ENCODE results near the gene ANKH.

Gene ANKH

DNA sequence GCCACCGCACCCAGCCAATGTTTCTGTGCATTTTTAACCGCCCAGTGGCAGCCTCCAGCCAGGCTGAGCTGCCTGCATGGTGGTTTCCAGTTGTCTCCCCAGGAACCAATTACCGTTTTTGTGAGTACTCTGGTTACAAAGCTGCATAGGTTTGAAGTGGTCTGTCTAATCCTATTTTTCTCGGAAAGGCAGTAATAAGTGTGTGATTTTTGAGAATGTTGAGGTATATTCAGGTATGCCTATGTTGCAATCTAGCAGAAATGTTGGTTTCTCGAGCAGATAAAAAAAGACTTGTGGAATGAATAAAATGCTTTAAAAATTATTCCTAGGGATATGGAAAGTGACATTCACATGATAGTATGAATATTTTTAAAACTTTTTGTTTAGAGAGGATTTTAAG, 41.5 kb upstream of the ANKH start:
- Histone ChIP-seq H3K27ac (ENCODE audit: low read depth, low read length) (no peak overlapping the region), H3K27me3 (ENCODE audit: control insufficient read depth, low read length) (peaks cover 5% of the 10 kb centered on the region), H3K4me2 (ENCODE audit: low read length) (no peak overlapping the region), H4K20me1 (ENCODE audit: control insufficient read depth, insufficient read depth, low read depth, low read length) (no peaks in the 10 kb centered on the region), H3F3A (ENCODE audit: control insufficient read depth, insufficient read depth) (no peaks in the 10 kb centered on the region), H3K9me2 (replicated peaks; ENCODE audit: control insufficient read depth, low read length) (no peaks in the 10 kb centered on the region), H3K36me3 (ENCODE audit: control insufficient read depth, low read length) (no peaks in the 10 kb centered on the region), H3K79me2 (ENCODE audit: control insufficient read depth, low read length) (no peaks in the 10 kb centered on the region), H3K4me3 (ENCODE audit: low read length) (no peak overlapping the region), H3K9me3 (ENCODE audit: control insufficient read depth, insufficient read depth, low read length) (no peaks in the 10 kb centered on the region), H3K4me1 (ENCODE audit: control insufficient read depth, low read length) (no peaks in the 10 kb centered on the region)
- no peak for TF ChIP-seq EZH2phosphoT487 (IDR thresholded peaks at IDR 0.05; ENCODE audit: borderline replicate concordance, low read length)
- TF ChIP-seq, protein P1, sequence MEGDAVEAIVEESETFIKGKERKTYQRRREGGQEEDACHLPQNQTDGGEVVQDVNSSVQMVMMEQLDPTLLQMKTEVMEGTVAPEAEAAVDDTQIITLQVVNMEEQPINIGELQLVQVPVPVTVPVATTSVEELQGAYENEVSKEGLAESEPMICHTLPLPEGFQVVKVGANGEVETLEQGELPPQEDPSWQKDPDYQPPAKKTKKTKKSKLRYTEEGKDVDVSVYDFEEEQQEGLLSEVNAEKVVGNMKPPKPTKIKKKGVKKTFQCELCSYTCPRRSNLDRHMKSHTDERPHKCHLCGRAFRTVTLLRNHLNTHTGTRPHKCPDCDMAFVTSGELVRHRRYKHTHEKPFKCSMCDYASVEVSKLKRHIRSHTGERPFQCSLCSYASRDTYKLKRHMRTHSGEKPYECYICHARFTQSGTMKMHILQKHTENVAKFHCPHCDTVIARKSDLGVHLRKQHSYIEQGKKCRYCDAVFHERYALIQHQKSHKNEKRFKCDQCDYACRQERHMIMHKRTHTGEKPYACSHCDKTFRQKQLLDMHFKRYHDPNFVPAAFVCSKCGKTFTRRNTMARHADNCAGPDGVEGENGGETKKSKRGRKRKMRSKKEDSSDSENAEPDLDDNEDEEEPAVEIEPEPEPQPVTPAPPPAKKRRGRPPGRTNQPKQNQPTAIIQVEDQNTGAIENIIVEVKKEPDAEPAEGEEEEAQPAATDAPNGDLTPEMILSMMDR (IDR thresholded peaks at IDR 0.05; ENCODE audit: low read depth, low read length, poor library complexity, severe bottlenecking) = no peak

GRCh38 chr5:14912206-14912605, 40.6 kb upstream of the ANKH start:
- H3F3A ChIP-seq (ENCODE audit: control insufficient read depth, insufficient read depth) = no peaks in the 10 kb centered on the region
- no peaks in the 10 kb centered on the region for H3K4me1 ChIP-seq (ENCODE audit: control insufficient read depth, low read length)
- no peaks in the 10 kb centered on the region for H3K9me3 ChIP-seq (ENCODE audit: control insufficient read depth, insufficient read depth, low read length)
- H3K36me3 ChIP-seq (ENCODE audit: control insufficient read depth, low read length) = no peaks in the 10 kb centered on the region
- no peaks in the 10 kb centered on the region for H3K79me2 ChIP-seq (ENCODE audit: control insufficient read depth, low read length)
- H3K27ac ChIP-seq (ENCODE audit: low read depth, low read length) = no peak overlapping the region
- peaks cover 5% of the 10 kb centered on the region for H3K27me3 ChIP-seq (ENCODE audit: control insufficient read depth, low read length)
- TF ChIP-seq, protein P1 (IDR thresholded peaks at IDR 0.05; ENCODE audit: low read depth, low read length, poor library complexity, severe bottlenecking) = no peak
- no peak for TF ChIP-seq EZH2phosphoT487 (IDR thresholded peaks at IDR 0.05; ENCODE audit: borderline replicate concordance, low read length)
- no peaks in the 10 kb centered on the region for H4K20me1 ChIP-seq (ENCODE audit: control insufficient read depth, insufficient read depth, low read depth, low read length)
- H3K4me3 ChIP-seq (ENCODE audit: low read length) = no peak overlapping the region
- no peak overlapping the region for H3K4me2 ChIP-seq (ENCODE audit: low read length)
- no peaks in the 10 kb centered on the region for H3K9me2 ChIP-seq (replicated peaks; ENCODE audit: control insufficient read depth, low read length)

DNA sequence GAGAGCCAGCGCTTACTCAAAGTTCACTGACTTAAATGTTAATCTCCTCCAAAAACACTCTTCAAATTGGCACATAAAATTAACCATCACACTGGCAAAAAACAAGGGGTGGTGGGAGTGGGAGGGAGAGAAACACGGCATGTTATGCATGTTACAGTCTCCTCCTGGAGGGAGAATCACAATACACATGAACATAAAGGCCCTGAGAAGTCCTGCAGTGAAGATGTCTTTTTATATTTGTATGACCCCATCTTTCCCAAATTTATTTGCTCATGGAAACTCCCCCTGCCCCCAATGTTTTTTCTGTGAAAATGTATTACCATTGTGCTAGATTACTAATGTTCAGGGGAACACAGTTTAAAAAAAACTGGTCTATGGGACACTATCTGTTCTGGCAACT, 37.8 kb upstream of the ANKH start:
- H3K4me1 ChIP-seq (ENCODE audit: control insufficient read depth, low read length) = peaks cover 3% of the 10 kb centered on the region
- H3K27ac ChIP-seq (ENCODE audit: low read depth, low read length) = no peak overlapping the region
- H3K27me3 ChIP-seq (ENCODE audit: control insufficient read depth, low read length) = peaks cover 7% of the 10 kb centered on the region
- H3K79me2 ChIP-seq (ENCODE audit: control insufficient read depth, low read length) = no peaks in the 10 kb centered on the region
- H3K4me2 ChIP-seq (ENCODE audit: low read length) = no peak overlapping the region
- TF ChIP-seq, protein P1 (IDR thresholded peaks at IDR 0.05; ENCODE audit: low read depth, low read length, poor library complexity, severe bottlenecking) = no peak
- TF ChIP-seq EZH2phosphoT487 (IDR thresholded peaks at IDR 0.05; ENCODE audit: borderline replicate concordance, low read length) = no peak
- H3K4me3 ChIP-seq (ENCODE audit: low read length) = no peak overlapping the region
- H3K9me2 ChIP-seq (replicated peaks; ENCODE audit: control insufficient read depth, low read length) = no peaks in the 10 kb centered on the region
- no peaks in the 10 kb centered on the region for H3F3A ChIP-seq (ENCODE audit: control insufficient read depth, insufficient read depth)
- H3K9me3 ChIP-seq (ENCODE audit: control insufficient read depth, insufficient read depth, low read length) = no peaks in the 10 kb centered on the region
- no peaks in the 10 kb centered on the region for H3K36me3 ChIP-seq (ENCODE audit: control insufficient read depth, low read length)
- H4K20me1 ChIP-seq (ENCODE audit: control insufficient read depth, insufficient read depth, low read depth, low read length) = no peaks in the 10 kb centered on the region

DNA sequence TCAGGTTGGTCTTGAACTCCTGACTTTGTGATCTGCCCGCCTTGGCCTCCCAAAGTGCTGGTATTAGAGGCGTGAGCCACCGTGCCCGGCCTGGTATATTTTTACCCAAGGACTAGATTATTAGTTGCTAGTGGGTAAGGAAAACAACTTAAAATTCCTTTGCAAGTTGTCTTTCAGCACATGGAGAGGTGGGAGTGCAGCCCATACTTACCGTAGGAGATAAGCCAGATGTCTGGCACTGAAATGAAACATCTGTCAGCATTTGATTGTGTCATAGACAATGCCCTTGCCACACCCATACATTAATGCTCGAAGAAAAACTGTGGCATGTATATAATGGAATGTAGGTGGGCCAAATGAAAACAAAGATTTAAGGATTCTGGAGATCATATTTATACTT, 36.6 kb upstream of the ANKH start:
- peaks cover 7% of the 10 kb centered on the region for H3K27me3 ChIP-seq (ENCODE audit: control insufficient read depth, low read length)
- H3K9me2 ChIP-seq (replicated peaks; ENCODE audit: control insufficient read depth, low read length) = no peaks in the 10 kb centered on the region
- H3K79me2 ChIP-seq (ENCODE audit: control insufficient read depth, low read length) = no peaks in the 10 kb centered on the region
- H3K4me2 ChIP-seq (ENCODE audit: low read length) = no peak overlapping the region
- no peaks in the 10 kb centered on the region for H3K9me3 ChIP-seq (ENCODE audit: control insufficient read depth, insufficient read depth, low read length)
- no peaks in the 10 kb centered on the region for H3K36me3 ChIP-seq (ENCODE audit: control insufficient read depth, low read length)
- H3F3A ChIP-seq (ENCODE audit: control insufficient read depth, insufficient read depth) = no peaks in the 10 kb centered on the region
- no peak for TF ChIP-seq EZH2phosphoT487 (IDR thresholded peaks at IDR 0.05; ENCODE audit: borderline replicate concordance, low read length)
- TF ChIP-seq, protein P1 (IDR thresholded peaks at IDR 0.05; ENCODE audit: low read depth, low read length, poor library complexity, severe bottlenecking) = no peak
- no peak overlapping the region for H3K4me3 ChIP-seq (ENCODE audit: low read length)
- peaks cover 4% of the 10 kb centered on the region for H3K4me1 ChIP-seq (ENCODE audit: control insufficient read depth, low read length)
- no peaks in the 10 kb centered on the region for H4K20me1 ChIP-seq (ENCODE audit: control insufficient read depth, insufficient read depth, low read depth, low read length)
- no peak overlapping the region for H3K27ac ChIP-seq (ENCODE audit: low read depth, low read length)

Measured in DOHH2 (cell line).